ENCODE data around the gene EXOC3L1. TPM values are rescaled to one million over a fixed set of nuclear protein-coding genes. Genes with fewer than 3 reads are reported as not detected.

EXOC3L1 gene
- total and polyA plus RNA-seq, 2 of the 13 experiments (the other 11 are each of a cell fraction or from before 2014, with no cell fraction given), result 0.12 TPM; not detected in 1

GRCh38 chr16:67191995-67192681 is 2.2 kb upstream of the EXOC3L1 start, which contains the start of gene E2F4 (continued):
- TF ChIP-seq ZNF7 (CRISPR knock-in tag; IDR thresholded peaks at IDR 0.05) (no peak), U2AF2 (IDR thresholded peaks at IDR 0.05; ENCODE audit: low read depth, low read length) (no peak), NFIC (IDR thresholded peaks at IDR 0.05; ENCODE audit: low read length) (no peak), KMT2B (CRISPR knock-in tag; IDR thresholded peaks at IDR 0.05) (peak; percentile 81; the same call in 1 of the 2 replicates), ZNF841 (CRISPR knock-in tag; IDR thresholded peaks at IDR 0.05; ENCODE audit: borderline replicate concordance) (peak; percentile 81), SNAPC5 (CRISPR knock-in tag; IDR thresholded peaks at IDR 0.05; ENCODE audit: borderline replicate concordance) (no peak), ZNF180 (CRISPR knock-in tag; IDR thresholded peaks at IDR 0.05; ENCODE audit: borderline replicate concordance, low read depth) (no peak), ZNF543 (CRISPR knock-in tag; IDR thresholded peaks at IDR 0.05) (no peak), SETDB1 (CRISPR knock-in tag; IDR thresholded peaks at IDR 0.05; ENCODE audit: borderline replicate concordance) (no peak), REST (IDR thresholded peaks at IDR 0.05; ENCODE audit: borderline replicate concordance in 1 of 2, low read depth in 1 of 2, low read length in 2 of 2) (no peak), RNF219 (CRISPR knock-in tag; IDR thresholded peaks at IDR 0.05) (no peak), E2F1 (CRISPR knock-in tag; IDR thresholded peaks at IDR 0.05) (0 out of 2 replicates have a peak, but pooled peaks have one; percentile 44), TAF1 (CRISPR knock-in tag; IDR thresholded peaks at IDR 0.05) (peak; percentile 71), MXD1 (CRISPR knock-in tag; IDR thresholded peaks at IDR 0.05) (peak; percentile 79; the same call in 1 of the 2 replicates), NFE2L1 (CRISPR knock-in tag; IDR thresholded peaks at IDR 0.05; ENCODE audit: borderline replicate concordance) (no peak), ZNF761 (CRISPR knock-in tag; conservative IDR thresholded peaks at IDR 0.05) (no peak; the same call in 1 of the 2 replicates), ZBTB33 (CRISPR knock-in tag; IDR thresholded peaks at IDR 0.05) (0 out of 2 replicates have a peak, but pooled peaks have one; percentile 17), TEAD2 (CRISPR knock-in tag; IDR thresholded peaks at IDR 0.05) (no peak), CCAR2 (optimal IDR thresholded peaks at IDR 0.05; ENCODE audit: low read depth, low read length) (no peak), PCBP1 (IDR thresholded peaks at IDR 0.05; ENCODE audit: borderline replicate concordance, low read depth, low read length) (no peak)

All from HepG2 (cell line).